Right lobe of liver (tissue), 6 donors: Measurements from ENCODE around the gene LORICRIN. TPM values are rescaled to one million over a fixed set of nuclear protein-coding genes. Genes with fewer than 3 reads are reported as not detected.

Experiments
- ATAC-seq, 4 donors: fragments of 200-7000 bp; cut with Tn5 transposase; one replicate each; pipeline ENCODE4 v1.9.1; 2020; ENCODE audit warnings: mild to moderate bottlenecking in 4 of 4, moderate library complexity in 4 of 4
- DNase-seq, 3 donors: peaks; one replicate each; pipeline ENCODE4 v3.0.0-alpha.2; 2020
- H3K27ac ChIP-seq, 3 donors: fragments of 200-600 bp; one replicate each; pipeline ENCODE4 v1.8.0; 2022
- H3K27me3 ChIP-seq, 2 donors: fragments of 200-600 bp; one replicate each; pipeline ENCODE4 v1.8.0; 2022
- H3K36me3 ChIP-seq, 4 donors: fragments of 200-600 bp; sonication (generic) in 1 of 4; one replicate each; pipeline versions ENCODE4 v1.5.1 to v1.8.0; 2017 to 2022; ENCODE audit warnings: control low read depth in 1 of 4
- H3K4me1 ChIP-seq, 4 donors: fragments of 200-600 bp; sonication (generic) in 1 of 4; one replicate each; pipeline versions ENCODE4 v1.5.1 to v1.8.0; 2017 to 2022; ENCODE audit warnings: control low read depth in 1 of 4
- H3K4me3 ChIP-seq, 3 donors: fragments of 200-600 bp; one replicate each; pipeline ENCODE4 v1.8.0; 2022
- H3K9me3 ChIP-seq, 4 donors: fragments of 200-600 bp; sonication (generic) in 1 of 4; one replicate each; pipeline versions ENCODE4 v1.5.1 to v1.8.0; 2017 to 2022; ENCODE audit warnings: control low read depth in 1 of 4
- POLR2A ChIP-seq: fragments of 450-650 bp; IDR thresholded peaks from one replicate; pipeline ENCODE4 v1.6.1; 2017; ENCODE audit warnings: antibody characterized with exemption, mild to moderate bottlenecking
- WGBS: methylation state at CpG from one replicate; pipeline ENCODE4 v1.1.6; 2018; ENCODE audit warnings: low coverage, low lambda C conversion rate; ENCODE audit not compliant: insufficient coverage; ENCODE audit errors: missing lambda C conversion rate; 5-methylcytosine and 5-hydroxymethylcytosine counted together
- intact Hi-C, 2 donors: fragments of 100-400 bp; cut with DNase I; formaldehyde crosslinking; loops; one replicate each; pipeline versions ENCODE4 v1.11.2 to v1.14.1; 2022
- long read RNA-seq: library from polyadenylated mRNA; unstranded; transcript quantifications from one replicate; pipeline ENCODE4 v2.0.0, GENCODE V29; 2019
- total RNA-seq, 6 experiments: library from RNA; depleted of rRNA in 2 of 6; stranded (reverse); fragments of >200 nt in 2 of 6; fragmentation: NEBNext Ultra II Directional in 3 of 6; extraction: Animal tissue kit (Norgen Biotek cat#: 25700) in 3 of 6; gene quantifications; one replicate each; pipeline versions ENCODE4 v1.1.0 to v1.2.4, GENCODE V29; 2016 to 2023
- TF ChIP-seq, protein P1 (sequence below), 4 donors: fragments of 200-600 bp in 3 of 4; fragments of 450-650 bp in 1 of 4; IDR thresholded peaks; one replicate each; pipeline versions ENCODE4 v1.5.1 to v1.8.0; 2016 to 2022; ENCODE audit warnings: antibody characterized with exemption in 4 of 4, mild to moderate bottlenecking in 2 of 4
- donor health status: DM: no; HTN: yes; CAD: no.
- donor health status: DM: no; HTN: no; CAD: no.
- donor health status: DM: no; HTN: no; CAD: no.
- donor health status: DM: no; HTN: yes; CAD: no.
- donor health status: DM: no; HTN: yes; CAD: no.

LORICRIN gene, protein sequence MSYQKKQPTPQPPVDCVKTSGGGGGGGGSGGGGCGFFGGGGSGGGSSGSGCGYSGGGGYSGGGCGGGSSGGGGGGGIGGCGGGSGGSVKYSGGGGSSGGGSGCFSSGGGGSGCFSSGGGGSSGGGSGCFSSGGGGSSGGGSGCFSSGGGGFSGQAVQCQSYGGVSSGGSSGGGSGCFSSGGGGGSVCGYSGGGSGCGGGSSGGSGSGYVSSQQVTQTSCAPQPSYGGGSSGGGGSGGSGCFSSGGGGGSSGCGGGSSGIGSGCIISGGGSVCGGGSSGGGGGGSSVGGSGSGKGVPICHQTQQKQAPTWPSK
- total RNA-seq: not detected
- long read RNA-seq: 0 reads

DNA sequence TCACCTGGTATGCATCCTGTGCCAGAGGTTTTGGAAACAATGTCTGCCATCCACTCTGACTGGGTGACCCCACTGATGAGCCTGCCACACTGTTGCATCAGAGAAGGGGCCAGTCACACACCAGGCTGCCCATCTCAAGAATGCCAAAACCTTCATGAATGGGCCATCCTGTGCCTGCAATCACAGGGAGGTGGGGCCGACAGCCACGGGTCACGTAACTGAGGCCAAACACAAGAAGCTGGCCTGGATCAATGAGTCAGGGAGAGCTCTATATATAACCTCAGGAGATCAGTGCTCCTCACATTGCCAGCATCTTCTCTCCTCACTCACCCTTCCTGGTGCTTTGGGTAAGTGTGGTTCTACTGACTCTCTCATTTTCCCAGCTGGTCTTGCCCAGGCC lies at the start of gene LORICRIN:
Gene LORICRIN, plus strand, starts transcription at position 301 of the 400 bp plus-strand sequence. CDS start 1,263 bp downstream, outside the sequence.
- WGBS: no CpG with 5 or more reads among the region's 3 CpGs
- no peaks in the 10 kb centered on the region for H3K36me3 ChIP-seq
- H3K9me3 ChIP-seq: no peaks in the 10 kb centered on the region
- no peak within 1 kb of the TSS for H3K4me3 ChIP-seq
- intact Hi-C loops: no loop called here
- H3K27me3 ChIP-seq: peaks cover 0 to 18% of the 10 kb centered on the region in 2 donors
- peaks cover 0 to 4% (median 0%) of the 10 kb centered on the region in 4 donors for H3K4me1 ChIP-seq
- TF ChIP-seq, protein P1, sequence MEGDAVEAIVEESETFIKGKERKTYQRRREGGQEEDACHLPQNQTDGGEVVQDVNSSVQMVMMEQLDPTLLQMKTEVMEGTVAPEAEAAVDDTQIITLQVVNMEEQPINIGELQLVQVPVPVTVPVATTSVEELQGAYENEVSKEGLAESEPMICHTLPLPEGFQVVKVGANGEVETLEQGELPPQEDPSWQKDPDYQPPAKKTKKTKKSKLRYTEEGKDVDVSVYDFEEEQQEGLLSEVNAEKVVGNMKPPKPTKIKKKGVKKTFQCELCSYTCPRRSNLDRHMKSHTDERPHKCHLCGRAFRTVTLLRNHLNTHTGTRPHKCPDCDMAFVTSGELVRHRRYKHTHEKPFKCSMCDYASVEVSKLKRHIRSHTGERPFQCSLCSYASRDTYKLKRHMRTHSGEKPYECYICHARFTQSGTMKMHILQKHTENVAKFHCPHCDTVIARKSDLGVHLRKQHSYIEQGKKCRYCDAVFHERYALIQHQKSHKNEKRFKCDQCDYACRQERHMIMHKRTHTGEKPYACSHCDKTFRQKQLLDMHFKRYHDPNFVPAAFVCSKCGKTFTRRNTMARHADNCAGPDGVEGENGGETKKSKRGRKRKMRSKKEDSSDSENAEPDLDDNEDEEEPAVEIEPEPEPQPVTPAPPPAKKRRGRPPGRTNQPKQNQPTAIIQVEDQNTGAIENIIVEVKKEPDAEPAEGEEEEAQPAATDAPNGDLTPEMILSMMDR (IDR thresholded peaks at IDR 0.05): no peak
- TF ChIP-seq POLR2A: no peak
- H3K27ac ChIP-seq: no peak within 1 kb of the TSS
- no peak for ATAC-seq
- no peak for DNase-seq

DNA sequence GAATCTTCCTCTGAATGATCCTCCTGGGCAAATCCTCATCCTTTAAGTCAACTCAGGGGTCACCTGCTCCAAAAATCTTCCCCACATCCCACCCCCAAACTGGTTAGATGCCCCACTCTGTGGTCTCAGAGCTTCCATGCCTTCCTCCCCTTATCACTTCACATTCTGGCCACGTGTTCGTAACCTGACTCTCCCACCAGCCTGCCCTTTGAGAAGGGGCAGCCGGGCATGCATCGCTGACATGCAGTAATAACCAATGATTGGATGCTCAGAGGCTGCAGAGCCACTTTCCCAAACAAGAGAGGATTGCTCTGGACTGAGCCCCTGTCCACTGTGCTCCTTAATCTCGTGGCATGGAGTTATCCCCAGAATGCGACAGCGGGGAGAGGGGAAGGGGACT lies 49.3 kb upstream of the LORICRIN start:
- H3K4me3 ChIP-seq: no peak overlapping the region
- DNase-seq: no peak
- no peaks in the 10 kb centered on the region for H3K36me3 ChIP-seq
- ATAC-seq: no peak
- 33% methylated on average over 6 of the region's 7 CpGs for WGBS
- H3K4me1 ChIP-seq: no peaks in the 10 kb centered on the region
- no peak for TF ChIP-seq POLR2A
- H3K27me3 ChIP-seq: no peaks in the 10 kb centered on the region
- intact Hi-C loops: no loop called here
- H3K9me3 ChIP-seq: no peaks in the 10 kb centered on the region
- H3K27ac ChIP-seq: no peak overlapping the region

DNA sequence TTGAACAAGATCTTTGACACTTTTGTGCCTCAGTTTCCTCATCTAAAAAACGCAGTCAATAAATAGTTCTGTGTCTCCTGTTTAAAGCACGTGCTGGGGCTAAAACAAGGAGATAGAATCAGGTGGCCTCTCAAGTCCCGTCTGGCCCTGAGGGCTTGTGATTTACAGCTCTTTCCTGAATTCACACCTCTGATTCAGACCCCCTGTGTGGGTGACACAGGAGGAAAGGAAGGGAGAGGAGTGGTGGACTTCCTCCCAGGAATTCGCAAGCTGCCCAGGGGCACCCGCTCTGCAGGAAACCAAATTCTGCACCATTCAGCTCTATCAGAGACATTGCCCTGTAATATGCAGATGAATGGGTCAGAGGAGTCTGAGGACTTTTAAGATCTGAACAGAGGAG lies 47.3 kb upstream of the LORICRIN start:
- Histone ChIP-seq H3K27me3 (no peaks in the 10 kb centered on the region), H3K4me3 (no peak overlapping the region), H3K9me3 (no peaks in the 10 kb centered on the region), H3K36me3 (no peaks in the 10 kb centered on the region), H3K27ac (no peak overlapping the region), H3K4me1 (no peaks in the 10 kb centered on the region)
- TF ChIP-seq, protein P1 (IDR thresholded peaks at IDR 0.05): no peak
- TF ChIP-seq POLR2A: no peak
- 28% methylated on average over 3 of the region's 5 CpGs for WGBS
- ATAC-seq (no peak), DNase-seq (no peak)
- intact Hi-C loops: no loop called here

DNA sequence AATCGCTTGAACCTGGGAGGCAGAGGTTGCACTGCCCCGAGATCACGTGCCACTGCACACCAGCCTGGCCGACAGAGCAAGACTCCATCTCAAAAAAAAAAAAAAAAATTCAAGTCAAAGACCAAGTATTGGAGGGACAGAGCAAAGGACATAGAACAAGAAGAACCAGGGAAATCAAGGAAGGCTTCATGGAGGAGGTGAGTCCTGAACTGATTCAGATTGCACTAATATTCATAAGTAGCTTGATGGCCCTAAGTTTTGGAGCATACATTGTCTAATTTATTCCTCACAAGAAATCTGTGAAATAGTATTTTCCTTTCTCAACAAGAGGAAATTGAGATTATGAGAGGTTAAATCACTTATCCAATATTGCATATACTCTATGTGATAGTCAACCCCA lies 46.0 kb upstream of the LORICRIN start:
- Histone ChIP-seq H3K27me3 (no peaks in the 10 kb centered on the region), H3K27ac (no peak overlapping the region), H3K9me3 (no peaks in the 10 kb centered on the region), H3K4me3 (no peak overlapping the region), H3K36me3 (no peaks in the 10 kb centered on the region), H3K4me1 (no peaks in the 10 kb centered on the region)
- DNase-seq (no peak), ATAC-seq (no peak)
- no peak for TF ChIP-seq POLR2A
- TF ChIP-seq, protein P1 (IDR thresholded peaks at IDR 0.05): no peak
- intact Hi-C loops: no loop called here
- WGBS: 100% methylated on average over 3 of the region's 4 CpGs

DNA sequence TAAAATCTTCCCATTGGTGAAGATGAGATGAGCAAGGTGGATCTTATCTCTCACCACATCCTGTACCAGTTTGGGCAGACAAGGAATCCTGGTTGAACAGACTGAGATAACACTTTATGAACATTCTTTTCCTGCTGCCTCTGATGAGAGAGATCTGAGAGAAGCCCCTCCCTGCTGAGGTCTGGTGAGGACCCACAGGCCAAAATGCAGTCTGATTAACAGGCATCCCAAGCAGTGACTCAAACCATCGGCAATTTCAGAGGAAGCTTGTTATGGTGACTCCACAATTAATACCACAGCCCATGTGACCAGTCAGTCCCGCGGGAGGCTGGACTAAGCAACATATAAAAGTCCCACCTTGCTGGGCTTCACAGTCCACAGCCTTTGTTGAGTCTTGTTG lies 42.3 kb upstream of the LORICRIN start, which contains the start of gene PRR9:
Gene PRR9, plus strand, starts transcription at position 373 of the 400 bp plus-strand sequence. CDS start 561 bp downstream, outside the sequence.
- no peak within 1 kb of the TSS for H3K27ac ChIP-seq
- no CpG with 5 or more reads among the region's 3 CpGs for WGBS
- H3K4me3 ChIP-seq: no peak within 1 kb of the TSS
- no peak for ATAC-seq
- no peaks in the 10 kb centered on the region for H3K27me3 ChIP-seq
- intact Hi-C loops: no loop called here
- H3K4me1 ChIP-seq: no peaks in the 10 kb centered on the region
- no peak for DNase-seq
- H3K9me3 ChIP-seq: no peaks in the 10 kb centered on the region
- H3K36me3 ChIP-seq: no peaks in the 10 kb centered on the region
- no peak for TF ChIP-seq POLR2A
- TF ChIP-seq, protein P1 (IDR thresholded peaks at IDR 0.05): no peak
